GM21717 (cell line): ENCODE measurements around the gene HOMEZ.
A peak's percentile ranks its signal among the peaks of the same experiment; 100 is the strongest.

ENCODE experiments used
- ATAC-seq: cut with Tn5 transposase; IDR thresholded peaks from one replicate; pipeline ENCODE4 v1.9.1; 2021; ENCODE audit warnings: mild to moderate bottlenecking, moderate library complexity; ENCODE audit not compliant: unreplicated experiment

The HOMEZ gene

DNA sequence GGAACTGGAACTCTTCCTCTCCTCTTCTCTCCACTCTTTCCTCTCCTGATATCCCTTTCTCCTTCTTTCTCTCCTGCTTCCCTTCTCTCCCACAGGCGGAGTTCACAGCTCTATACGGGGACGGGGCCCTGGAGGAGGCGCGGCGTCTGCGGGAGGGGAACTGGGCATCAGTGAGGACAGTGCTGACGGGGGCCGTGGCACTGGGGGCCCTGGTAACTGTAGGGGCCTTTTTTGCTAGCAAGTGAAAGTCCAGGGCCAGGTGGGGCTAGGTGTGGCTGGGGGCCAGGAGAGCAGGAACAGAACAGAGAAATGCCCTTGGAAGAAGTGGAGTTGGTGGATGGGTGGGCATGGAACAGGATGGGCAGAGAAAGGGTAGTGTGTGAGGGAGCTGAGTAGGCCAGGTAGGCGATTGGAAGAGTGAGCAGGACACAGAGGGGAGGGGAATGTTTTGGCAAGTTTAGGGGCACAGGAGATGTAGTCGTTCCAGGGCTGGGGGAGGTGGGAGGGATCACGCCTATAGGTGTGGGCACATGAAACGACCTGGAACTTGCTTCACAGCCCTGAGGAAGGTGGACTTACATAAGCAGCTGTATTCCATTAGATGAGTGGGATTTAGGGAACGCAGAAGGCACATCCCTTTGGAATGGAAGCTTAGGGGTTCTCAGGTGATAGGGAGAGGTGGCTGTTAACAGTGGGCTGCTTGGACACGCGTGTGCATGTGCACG, 23.0 kb upstream of the HOMEZ start:
- ATAC-seq: no peak

DNA sequence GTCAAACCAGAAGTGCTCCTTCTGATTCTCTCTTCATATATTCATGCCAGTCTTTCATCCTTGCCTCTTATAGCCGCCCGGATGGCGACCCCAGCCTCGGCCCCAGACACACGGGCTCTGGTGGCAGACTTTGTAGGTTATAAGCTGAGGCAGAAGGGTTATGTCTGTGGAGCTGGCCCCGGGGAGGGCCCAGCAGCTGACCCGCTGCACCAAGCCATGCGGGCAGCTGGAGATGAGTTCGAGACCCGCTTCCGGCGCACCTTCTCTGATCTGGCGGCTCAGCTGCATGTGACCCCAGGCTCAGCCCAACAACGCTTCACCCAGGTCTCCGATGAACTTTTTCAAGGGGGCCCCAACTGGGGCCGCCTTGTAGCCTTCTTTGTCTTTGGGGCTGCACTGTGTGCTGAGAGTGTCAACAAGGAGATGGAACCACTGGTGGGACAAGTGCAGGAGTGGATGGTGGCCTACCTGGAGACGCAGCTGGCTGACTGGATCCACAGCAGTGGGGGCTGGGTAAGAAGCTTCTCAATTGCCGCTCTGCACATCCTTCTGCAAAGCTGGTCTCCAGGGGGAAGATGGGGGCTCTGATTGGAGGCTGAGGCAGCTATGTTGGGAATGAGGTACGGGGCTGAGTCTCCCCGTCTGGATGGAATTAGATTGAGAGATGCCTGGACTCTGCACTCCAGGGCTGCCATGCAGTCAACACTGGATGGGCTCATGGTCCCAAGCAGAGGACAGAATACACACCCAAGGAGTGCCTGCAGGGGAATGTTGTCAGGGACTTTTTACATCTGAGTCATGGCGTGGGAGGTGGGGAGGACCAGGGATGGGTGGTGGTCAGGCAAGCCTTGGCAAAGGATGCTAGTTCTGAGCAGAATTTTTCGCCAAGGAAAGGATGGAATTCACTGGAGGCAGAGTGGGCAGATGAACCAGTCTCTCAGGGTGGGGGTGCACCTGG, 22.0 kb upstream of the HOMEZ start:
- no peak for ATAC-seq

DNA sequence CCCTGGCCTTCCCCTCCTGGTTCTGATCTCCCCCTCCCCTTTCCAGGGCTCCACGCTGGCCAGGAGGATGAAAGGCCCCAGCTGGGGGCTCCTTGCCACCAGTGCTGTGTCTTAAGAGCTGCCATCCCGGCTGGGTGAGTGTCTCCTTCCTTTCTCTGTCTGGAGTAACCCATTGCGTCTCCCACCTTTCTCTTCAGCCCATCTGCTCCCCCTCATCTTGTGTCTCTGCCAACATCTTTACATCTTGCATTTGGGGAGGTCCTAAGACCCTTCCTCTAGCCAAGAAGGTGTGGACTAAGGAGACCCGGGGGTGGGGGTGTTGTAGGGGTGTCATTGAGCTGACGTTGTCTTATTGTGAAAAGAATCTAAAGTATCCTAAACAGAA, 21.2 kb upstream of the HOMEZ start:
- ATAC-seq: no peak

DNA sequence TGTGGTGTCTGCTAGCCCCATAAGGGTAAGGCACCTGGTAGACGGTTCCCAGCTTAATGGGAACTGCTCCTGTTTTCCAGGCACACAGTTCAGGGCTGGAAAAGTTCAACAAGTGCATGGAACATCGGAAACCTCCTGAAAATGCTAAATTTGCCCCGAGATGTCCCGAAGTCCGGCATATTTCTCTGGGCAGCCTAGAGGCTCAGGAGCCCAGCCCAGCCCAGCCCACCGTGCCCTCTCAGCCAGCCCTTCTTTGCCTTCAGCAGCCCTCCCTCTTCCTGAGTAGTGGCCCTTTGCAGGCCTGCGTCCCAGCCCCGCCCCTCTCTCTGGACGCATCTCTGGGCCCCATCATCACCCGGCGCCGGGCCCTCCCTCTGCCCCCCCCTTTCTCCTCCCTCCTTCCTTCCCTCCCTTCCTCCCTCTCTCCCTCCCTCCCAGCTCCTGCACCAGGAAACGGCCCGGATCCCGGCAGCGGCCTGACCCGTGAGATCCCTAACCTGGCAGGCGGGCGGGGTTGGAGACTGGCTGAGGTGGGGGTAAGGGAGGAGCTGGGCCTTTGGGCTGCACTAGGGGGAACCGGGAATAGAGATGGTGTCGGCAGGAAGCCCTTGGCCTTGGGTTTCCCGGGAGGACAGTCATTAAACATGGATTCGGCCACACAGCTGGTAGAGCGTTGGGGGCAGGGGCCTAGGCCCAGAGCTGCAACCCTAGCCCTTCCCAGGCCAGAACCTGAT, 20.6 kb upstream of the HOMEZ start, which contains the start of gene BCL2L2:
Gene BCL2L2, plus strand, starts transcription at position 422 of the 734 bp plus-strand sequence. CDS start 935 bp downstream, outside the sequence.
- ATAC-seq: no peak

DNA sequence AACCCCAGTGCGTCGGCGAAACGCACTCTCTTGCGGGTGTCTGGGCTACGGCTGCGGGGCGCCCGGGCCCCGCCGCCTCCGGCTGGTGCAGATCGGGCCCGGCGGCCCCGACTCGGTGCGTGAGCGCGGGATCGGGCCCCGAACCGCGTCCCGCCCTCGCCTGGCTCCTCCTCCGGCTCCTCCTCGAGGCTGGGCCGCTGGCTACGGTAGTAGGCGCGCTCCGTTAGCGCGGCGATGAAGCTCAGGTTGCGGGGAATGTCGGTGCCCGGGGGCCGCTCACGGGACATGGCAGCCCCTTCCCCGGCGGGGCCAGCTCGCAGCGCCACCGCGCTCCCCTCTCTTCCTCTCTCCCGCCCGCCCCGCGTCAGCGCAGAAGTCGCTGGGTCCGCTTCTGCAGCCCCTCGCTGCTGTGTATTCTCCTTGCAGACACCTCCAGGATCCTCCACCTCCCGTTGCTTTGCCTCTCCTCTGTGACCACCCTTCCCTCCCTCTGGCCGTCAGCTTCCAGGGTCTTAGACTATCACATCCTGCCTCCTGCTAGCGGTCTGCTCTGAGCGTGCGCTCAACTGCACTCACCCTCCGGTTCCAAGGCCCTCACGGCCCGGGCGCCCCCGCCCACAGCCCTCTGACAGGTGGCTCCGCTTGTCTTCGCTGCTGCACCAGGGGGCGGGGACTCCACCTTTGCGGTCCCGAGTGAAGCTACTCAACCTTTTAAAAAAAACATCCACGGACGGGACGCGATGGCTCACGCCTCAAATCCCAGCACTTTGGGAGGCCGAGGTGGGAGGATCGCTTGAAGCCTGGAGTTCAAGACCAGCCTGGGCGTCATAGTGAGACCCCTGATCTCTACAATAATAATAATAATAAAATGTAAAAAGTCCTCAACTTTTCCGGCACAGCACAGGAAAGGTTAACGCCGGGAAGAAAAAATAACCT, 16.6 kb upstream of the HOMEZ start, which contains the start of gene PPP1R3E:
Gene PPP1R3E, minus strand, starts transcription at position 570 of the 936 bp plus-strand sequence. Its CDS starts 283 bp downstream, at position 287.
- peak; percentile 27 for ATAC-seq

DNA sequence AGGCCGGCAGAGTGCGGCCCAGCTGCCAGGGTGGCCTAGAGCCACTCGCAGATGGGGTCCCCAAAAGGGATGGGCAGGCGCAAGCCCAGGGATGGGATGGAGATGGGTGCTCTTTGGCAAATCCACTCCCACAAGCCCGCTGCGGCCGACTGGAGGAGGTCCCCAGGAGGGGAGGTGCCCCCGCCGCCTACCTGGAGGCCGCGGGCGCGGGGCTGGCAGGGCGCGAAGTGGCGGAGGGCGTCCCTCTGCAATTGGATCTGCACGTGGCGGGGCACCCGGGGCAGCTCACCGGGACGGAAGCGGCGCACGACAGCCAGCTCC, 16.0 kb upstream of the HOMEZ start:
- ATAC-seq: peak; percentile 13

DNA sequence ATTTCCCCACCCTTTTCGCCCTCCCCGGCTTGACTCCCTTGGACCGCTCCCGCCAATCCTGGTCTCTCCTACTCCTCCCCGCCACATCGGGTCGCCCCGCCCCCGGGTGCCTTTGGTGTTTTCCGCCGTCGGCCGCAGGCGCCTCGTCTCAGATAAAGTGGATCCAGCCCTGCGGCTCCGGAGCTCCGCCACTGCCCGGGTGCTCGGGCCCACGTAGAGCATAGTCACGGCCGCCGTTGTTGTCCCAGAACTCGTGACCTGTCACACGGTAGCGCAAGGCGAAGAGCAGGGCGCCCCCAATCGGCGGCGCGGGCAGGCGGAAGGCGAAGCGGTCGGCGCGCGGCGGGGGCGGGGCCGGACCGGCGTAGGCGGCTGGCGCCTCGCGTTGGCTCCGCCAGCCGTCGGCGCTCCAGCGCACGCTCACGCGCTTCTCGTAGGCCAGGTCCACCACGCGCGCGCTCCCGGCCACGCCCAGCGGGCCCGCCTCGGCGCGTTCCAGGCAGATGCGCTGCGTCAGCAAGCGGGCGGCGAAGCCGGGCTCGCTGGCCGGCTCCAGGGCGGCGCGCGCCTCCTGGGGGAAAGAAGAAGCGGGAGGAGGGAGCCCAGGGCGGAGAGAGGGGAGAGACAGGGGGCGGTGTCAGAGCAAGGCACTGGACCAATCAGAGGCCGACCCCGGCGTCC, 15.5 kb upstream of the HOMEZ start:
- ATAC-seq: peak; percentile 80

DNA sequence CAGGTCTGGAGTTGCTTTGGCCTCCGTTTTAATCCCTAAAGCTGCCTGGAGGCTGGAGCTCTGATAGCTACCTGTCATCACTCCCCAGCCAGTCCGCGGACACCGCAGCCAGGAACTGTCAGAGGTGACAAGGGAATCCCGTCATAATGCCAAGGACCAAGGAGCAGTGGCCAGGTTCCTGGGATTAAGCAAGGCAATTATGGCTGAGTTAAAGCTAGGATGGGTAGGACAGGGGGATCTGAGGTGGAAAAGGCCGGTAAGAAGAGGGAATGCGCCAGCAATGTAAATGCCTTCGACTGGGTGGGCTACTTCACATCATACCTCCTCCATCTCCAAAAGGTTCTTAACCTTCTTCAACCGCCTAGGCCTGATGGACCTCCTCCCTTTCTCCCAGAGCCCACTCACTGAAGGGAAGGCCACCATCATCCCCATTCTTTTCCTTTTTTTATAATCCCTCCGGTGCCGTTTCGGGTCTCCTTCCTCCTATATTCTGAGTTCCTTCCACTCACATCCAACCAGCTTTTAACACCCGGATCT, 14.8 kb upstream of the HOMEZ start:
- no peak for ATAC-seq

DNA sequence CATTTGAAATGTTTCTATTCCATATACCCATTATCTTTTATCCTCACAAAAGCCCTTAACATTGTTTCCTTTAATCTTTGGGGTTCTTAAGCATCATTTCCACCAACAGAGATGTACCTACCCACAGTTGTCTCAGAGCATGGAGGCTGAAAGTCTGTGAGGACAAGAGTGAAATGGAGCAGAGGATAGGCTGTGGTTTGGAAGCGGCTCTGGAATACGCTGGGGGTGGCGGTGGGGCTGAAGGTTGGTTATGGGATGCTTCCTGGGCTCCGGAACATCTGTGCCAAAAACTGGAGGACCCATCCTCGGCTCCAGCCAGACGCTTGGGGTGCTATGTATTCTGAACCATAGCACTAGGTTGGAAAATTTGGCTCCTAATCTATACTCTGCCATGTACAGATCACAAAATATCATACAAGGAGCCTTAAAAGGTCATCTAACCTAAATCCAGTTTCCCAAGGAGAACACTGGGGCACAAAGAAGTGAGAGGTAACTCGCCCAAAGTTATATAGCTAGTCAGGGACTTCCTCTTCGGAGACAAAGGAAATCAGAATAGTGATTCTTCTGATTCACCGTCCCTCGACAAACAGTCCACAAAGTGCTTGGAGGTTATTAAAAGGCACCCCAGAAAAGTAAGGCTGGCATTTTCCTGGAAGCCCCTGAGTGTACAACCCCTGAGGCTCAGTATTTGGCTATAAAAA, 14.2 kb upstream of the HOMEZ start:
- no peak for ATAC-seq

DNA sequence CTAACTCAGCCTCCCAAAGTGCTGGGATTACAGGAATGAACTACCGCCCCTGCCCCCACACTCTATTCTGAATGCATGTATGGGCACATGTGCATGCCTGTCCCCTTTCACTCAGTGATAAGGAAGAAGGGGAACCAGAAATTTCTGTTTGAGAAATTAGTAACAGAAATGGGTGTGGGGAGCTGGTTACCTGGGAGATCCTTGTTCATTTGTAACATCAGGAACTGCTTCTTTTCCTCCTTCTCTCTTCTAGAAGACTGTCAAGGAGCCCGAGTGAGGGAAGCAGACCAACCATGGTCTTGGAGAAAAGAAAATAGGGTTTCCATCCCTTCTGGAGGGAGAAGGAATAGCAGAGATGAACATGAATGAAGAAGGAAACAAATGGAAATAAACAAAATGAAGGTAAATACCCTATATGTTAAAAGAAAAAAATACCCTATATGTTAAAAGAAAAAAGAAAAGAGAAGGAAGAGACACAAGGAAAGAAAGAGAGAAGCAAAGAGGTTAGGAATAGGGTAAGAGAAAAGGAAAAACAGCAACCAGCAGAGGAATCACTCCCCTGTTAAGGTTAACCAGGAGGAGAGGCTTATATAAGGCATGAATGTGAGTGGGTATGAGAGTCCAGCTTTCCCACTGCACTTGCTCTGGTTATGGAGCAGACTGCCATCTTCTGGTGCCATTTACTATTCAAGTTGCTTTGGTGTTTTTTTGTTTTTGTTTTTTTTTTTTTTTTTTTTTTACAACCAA, 13.5 kb upstream of the HOMEZ start:
- ATAC-seq: no peak

DNA sequence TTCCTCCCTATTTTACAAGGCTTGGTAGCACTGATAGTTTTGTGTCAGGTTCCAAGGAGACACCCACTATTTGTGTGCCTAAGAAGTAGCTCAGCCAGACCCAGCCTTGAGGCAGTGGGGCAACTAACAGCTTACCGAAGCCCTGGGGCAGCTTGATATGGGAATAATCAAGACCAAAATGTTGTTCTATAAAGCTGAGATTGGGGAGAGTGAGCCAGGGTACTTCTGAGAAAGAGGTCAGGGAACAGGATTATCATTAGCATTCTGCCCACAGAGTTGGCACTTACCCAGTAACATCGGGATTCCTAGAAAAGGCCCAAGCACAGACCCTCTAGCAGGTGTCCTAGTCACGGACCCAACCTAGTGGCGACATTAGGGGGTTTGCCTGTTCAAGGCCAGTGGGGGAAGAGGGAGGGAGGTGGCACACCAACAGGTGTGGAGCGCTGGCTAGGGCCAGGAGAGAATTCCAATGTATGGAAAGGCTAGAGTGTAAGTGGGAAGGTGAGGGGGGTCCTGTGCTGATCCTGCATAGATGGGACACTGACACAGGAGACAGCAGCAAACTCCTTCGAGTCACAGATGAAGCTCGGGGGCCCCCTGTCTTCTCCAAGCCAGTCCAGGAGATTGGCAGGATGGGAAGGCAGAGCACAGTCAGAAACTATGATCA, 11.8 kb upstream of the HOMEZ start:
- ATAC-seq: no peak

DNA sequence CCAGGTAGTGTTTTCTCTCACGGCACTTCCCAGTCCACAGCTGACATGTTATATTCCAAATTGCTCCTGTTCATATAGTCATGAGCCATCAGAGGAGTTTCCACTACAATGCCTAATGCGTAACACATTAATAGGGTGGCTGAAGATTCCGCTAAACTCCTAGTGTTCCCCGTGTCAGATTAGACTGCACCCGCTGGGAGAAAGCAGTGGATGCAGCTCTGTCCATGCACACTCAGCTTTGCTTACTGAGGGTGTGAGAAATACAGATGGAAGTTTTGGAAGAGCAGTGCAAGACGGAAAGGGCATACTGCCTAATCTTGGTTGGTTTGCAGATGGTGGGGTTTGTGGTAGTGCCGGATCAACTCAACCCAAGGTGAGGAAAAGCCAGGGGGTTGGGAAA, 11.2 kb upstream of the HOMEZ start:
- no peak for ATAC-seq

DNA sequence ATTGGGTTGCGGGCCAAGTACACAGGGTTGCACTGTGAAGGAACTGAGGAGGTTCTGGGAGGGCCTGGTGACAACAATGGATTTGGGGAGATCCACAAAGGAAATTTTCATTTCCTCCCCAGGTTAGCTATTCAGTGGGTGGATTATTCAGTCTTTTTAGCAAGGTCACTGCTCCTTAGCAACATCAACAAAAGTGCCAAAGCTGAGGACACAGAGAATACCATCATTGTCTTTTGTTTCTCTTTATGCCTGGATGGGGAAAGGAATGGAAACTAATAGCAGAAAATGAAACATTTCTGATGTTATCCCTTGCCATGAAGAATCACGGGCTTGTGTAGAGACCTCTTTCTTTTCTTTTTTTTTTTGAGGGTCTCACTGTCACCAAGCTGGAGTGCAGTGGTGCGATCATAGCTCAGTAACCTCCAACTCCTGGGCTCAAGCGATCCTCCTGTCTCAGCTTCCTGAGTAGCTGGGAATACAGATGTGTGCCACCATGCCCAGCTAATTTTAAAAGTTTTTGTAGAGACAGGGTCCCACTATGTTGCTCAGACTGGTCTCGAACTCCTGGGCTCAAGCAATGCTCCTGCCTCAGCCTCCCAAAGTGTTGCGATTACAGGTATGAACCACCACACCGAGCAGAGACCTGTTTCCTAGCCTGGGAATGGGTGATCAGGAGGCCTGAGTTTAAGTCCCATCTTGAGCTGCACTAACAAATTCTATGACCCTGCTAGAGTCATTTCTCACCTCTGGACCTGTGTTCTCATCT, 10.3 kb upstream of the HOMEZ start:
- no peak for ATAC-seq

DNA sequence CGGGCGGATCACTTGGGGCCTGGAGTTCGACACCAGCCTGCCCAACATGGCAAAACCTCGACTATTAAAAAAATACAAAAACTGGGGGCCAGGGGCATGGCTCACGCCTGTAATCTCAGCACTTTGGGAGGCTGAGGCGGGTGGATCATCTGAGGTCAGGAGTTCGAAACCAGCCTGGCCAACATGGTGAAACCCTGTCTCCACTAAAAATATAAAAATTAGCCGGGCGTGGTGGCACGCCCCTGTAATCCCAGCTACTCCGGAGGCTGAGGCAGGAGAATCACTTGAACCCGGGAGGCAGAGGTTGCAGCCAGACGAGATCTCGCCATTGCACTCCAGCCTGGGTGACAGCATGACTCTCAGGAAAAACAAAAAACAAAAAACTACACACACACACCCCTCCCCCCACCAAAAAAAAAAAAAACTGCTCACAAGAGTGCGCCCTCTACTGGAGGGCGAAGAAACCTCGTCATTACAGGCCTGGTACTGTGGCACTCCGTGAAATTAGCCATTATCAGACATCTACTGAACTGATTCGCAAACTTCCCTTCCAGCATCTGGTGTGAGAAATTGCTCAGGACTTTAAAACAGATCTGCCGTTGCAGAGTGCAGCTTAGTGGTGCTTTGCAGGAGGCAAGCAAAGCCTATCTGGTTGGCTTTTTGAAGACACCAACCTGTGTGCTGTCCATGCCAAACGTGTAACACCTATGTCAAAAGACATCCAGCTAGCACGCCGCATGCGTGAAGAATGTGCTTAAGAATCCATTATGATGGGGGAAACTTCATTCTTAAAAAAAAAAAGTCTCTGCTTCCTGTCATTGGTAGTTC, 9.0 kb upstream of the HOMEZ start:
- no peak for ATAC-seq

DNA sequence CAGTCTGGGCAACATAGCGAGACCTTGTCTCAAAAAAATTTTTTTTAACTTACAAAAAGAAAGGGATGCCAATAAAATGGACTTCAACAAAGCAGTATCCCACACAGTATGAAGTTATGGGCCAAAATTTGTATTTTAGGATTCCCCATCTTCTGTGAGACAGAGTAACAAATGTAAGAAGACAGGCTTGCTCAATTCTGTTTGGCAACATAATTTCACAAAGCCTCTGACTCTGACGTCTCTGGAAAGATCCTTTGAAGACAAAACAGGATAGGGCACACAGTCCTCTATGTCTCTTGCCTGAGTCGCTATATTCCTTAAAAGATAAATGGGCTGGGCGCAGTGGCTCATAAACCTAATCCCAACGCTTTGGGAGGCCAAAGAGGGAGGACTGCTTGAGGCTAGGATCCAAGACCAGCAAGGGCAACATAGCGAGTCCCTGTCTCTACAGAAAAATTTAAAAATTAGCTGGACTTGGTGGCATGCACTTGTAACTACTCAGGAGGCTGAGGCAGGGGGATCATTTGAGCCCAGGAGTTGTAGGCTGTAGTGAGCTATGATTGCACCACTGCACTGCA, 1.1 kb upstream of the HOMEZ start:
- ATAC-seq: no peak
